ENCODE results near the gene HECTD4.

GRCh38 chr12:112191201-112191600 lies 191.0 kb downstream of the HECTD4 start:
- TF ChIP-seq CTCF (conservative IDR thresholded peaks at IDR 0.05 in 1 of 2, IDR thresholded peaks at IDR 0.05 in 1 of 2; ENCODE audit: extremely low read depth in 1 of 2, insufficient read depth in 1 of 2, low read depth in 1 of 2, low read length in 2 of 2) (no peak), EZH2 (IDR thresholded peaks at IDR 0.05; ENCODE audit: borderline replicate concordance, low read length) (no peak)
